ENCODE results near the gene ITPK1.
"Not testable (repeated sequence)": the region's sequence is repeated elsewhere in the genome, so short reads cannot be mapped to it uniquely, and the experiment has no call there.

ITPK1 gene

GRCh38 chr14:93142854-93143652 lies 27.3 kb upstream of the ITPK1 start:
- no peak overlapping the region for H2AFZ ChIP-seq (ENCODE audit: low read depth, low read length)
- no peak overlapping the region for H3K14ac ChIP-seq (ENCODE audit: low read length in 2 of 2)
- H4K8ac ChIP-seq (ENCODE audit: low read length): no peak overlapping the region
- H2BK12ac ChIP-seq (ENCODE audit: low read length in 2 of 2): no peak overlapping the region
- no peak overlapping the region for H3K27ac ChIP-seq (ENCODE audit: low read length, poor library complexity, severe bottlenecking)
- peaks cover 0 to 17% of the 10 kb centered on the region in 2 experiments for H3K27me3 ChIP-seq (ENCODE audit: control insufficient read depth in 1 of 2, insufficient read depth in 1 of 2, low read length in 2 of 2)
- no peak overlapping the region for H2BK120ac ChIP-seq (ENCODE audit: low read depth, low read length)
- DNase-seq: no peak
- 82% methylated on average over 13 of the region's 13 CpGs for WGBS
- no peak overlapping the region for H2BK5ac ChIP-seq (ENCODE audit: low read depth, low read length, poor library complexity, severe bottlenecking)
- no peak overlapping the region for H3K4ac ChIP-seq (ENCODE audit: low read depth in 1 of 2, low read length in 2 of 2)
- H4K91ac ChIP-seq (ENCODE audit: low read length): no peak overlapping the region
- H3K23ac ChIP-seq (ENCODE audit: low read length in 2 of 2): no peak overlapping the region
- H3K9ac ChIP-seq (ENCODE audit: low read length): no peak overlapping the region
- H3K4me3 ChIP-seq (ENCODE audit: insufficient read depth in 1 of 2, low read depth in 1 of 2, low read length in 2 of 2): no peak overlapping the region
- no peak overlapping the region for H3K4me2 ChIP-seq (ENCODE audit: low read length, poor library complexity, severe bottlenecking)
- H3K18ac ChIP-seq (ENCODE audit: low read depth in 1 of 2, low read length in 2 of 2): no peak overlapping the region
- H3K36me3 ChIP-seq (ENCODE audit: control insufficient read depth in 1 of 2, insufficient read depth in 2 of 2, low read depth in 1 of 2, low read length in 2 of 2): no peaks in the 10 kb centered on the region
- no peaks in the 10 kb centered on the region for H3K79me1 ChIP-seq (replicated peaks; ENCODE audit: low read length, poor library complexity, severe bottlenecking)
- no peaks in the 10 kb centered on the region for H3K4me1 ChIP-seq (ENCODE audit: control insufficient read depth, insufficient read depth, low read depth, low read length)
- no peaks in the 10 kb centered on the region for H3K9me3 ChIP-seq (ENCODE audit: control insufficient read depth, low read length)
- no peak overlapping the region for H2BK15ac ChIP-seq (ENCODE audit: low read depth, poor library complexity, severe bottlenecking)
- no peak overlapping the region for H2AK5ac ChIP-seq (ENCODE audit: low read length, severe bottlenecking)

GRCh38 chr14:93137864-93138263 lies 22.1 kb upstream of the ITPK1 start:
- no peak overlapping the region for H2AK5ac ChIP-seq (ENCODE audit: low read length, severe bottlenecking)
- H2BK5ac ChIP-seq (ENCODE audit: low read depth, low read length, poor library complexity, severe bottlenecking): no peak overlapping the region
- no peak for DNase-seq
- H2BK120ac ChIP-seq (ENCODE audit: low read depth, low read length): no peak overlapping the region
- H2BK15ac ChIP-seq (ENCODE audit: low read depth, poor library complexity, severe bottlenecking): no peak overlapping the region
- no peaks in the 10 kb centered on the region for H3K4me1 ChIP-seq (ENCODE audit: control insufficient read depth, insufficient read depth, low read depth, low read length)
- H3K36me3 ChIP-seq (ENCODE audit: control insufficient read depth in 1 of 2, insufficient read depth in 2 of 2, low read depth in 1 of 2, low read length in 2 of 2): no peaks in the 10 kb centered on the region
- peaks cover 0 to 11% of the 10 kb centered on the region in 2 experiments for H3K27me3 ChIP-seq (ENCODE audit: control insufficient read depth in 1 of 2, insufficient read depth in 1 of 2, low read length in 2 of 2)
- no peak overlapping the region for H3K4ac ChIP-seq (ENCODE audit: low read depth in 1 of 2, low read length in 2 of 2)
- no peak overlapping the region for H3K14ac ChIP-seq (ENCODE audit: low read length in 2 of 2)
- H3K27ac ChIP-seq (ENCODE audit: low read length, poor library complexity, severe bottlenecking): no peak overlapping the region
- H3K23ac ChIP-seq (ENCODE audit: low read length in 2 of 2): no peak overlapping the region
- no peak overlapping the region for H3K9ac ChIP-seq (ENCODE audit: low read length)
- H3K9me3 ChIP-seq (ENCODE audit: control insufficient read depth, low read length): no peaks in the 10 kb centered on the region
- H4K8ac ChIP-seq (ENCODE audit: low read length): no peak overlapping the region
- 78% methylated on average over 16 of the region's 17 CpGs for WGBS
- H4K91ac ChIP-seq (ENCODE audit: low read length): no peak overlapping the region
- no peak overlapping the region for H3K4me3 ChIP-seq (ENCODE audit: insufficient read depth in 1 of 2, low read depth in 1 of 2, low read length in 2 of 2)
- no peak overlapping the region for H2AFZ ChIP-seq (ENCODE audit: low read depth, low read length)
- no peak overlapping the region for H3K18ac ChIP-seq (ENCODE audit: low read depth in 1 of 2, low read length in 2 of 2)
- no peak overlapping the region for H2BK12ac ChIP-seq (ENCODE audit: low read length in 2 of 2)
- no peak overlapping the region for H3K4me2 ChIP-seq (ENCODE audit: low read length, poor library complexity, severe bottlenecking)
- H3K79me1 ChIP-seq (replicated peaks; ENCODE audit: low read length, poor library complexity, severe bottlenecking): no peaks in the 10 kb centered on the region

GRCh38 chr14:93136508-93136907 lies 20.8 kb upstream of the ITPK1 start:
- not testable (repeated sequence) for DNase-seq; H3K79me1 ChIP-seq (replicated peaks; ENCODE audit: low read length, poor library complexity, severe bottlenecking); H2BK120ac ChIP-seq (ENCODE audit: low read depth, low read length); H3K36me3 ChIP-seq (ENCODE audit: control insufficient read depth in 1 of 2, insufficient read depth in 2 of 2, low read depth in 1 of 2, low read length in 2 of 2); H3K4me2 ChIP-seq (ENCODE audit: low read length, poor library complexity, severe bottlenecking); H3K4me1 ChIP-seq (ENCODE audit: control insufficient read depth, insufficient read depth, low read depth, low read length); H2BK5ac ChIP-seq (ENCODE audit: low read depth, low read length, poor library complexity, severe bottlenecking); H3K18ac ChIP-seq (ENCODE audit: low read depth in 1 of 2, low read length in 2 of 2); H4K8ac ChIP-seq (ENCODE audit: low read length); H3K4me3 ChIP-seq (ENCODE audit: insufficient read depth in 1 of 2, low read depth in 1 of 2, low read length in 2 of 2); H4K91ac ChIP-seq (ENCODE audit: low read length); H3K4ac ChIP-seq (ENCODE audit: low read depth in 1 of 2, low read length in 2 of 2); H3K9ac ChIP-seq (ENCODE audit: low read length); H3K9me3 ChIP-seq (ENCODE audit: control insufficient read depth, low read length); H2BK12ac ChIP-seq (ENCODE audit: low read length in 2 of 2); H2AFZ ChIP-seq (ENCODE audit: low read depth, low read length); H2BK15ac ChIP-seq (ENCODE audit: low read depth, poor library complexity, severe bottlenecking); H3K14ac ChIP-seq (ENCODE audit: low read length in 2 of 2); H2AK5ac ChIP-seq (ENCODE audit: low read length, severe bottlenecking); H3K27ac ChIP-seq (ENCODE audit: low read length, poor library complexity, severe bottlenecking); H3K23ac ChIP-seq (ENCODE audit: low read length in 2 of 2)
- 88% methylated on average over 13 of the region's 13 CpGs for WGBS
- H3K27me3 ChIP-seq (ENCODE audit: control insufficient read depth in 1 of 2, insufficient read depth in 1 of 2, low read length in 2 of 2): peaks cover 0 to 10% of the 10 kb centered on the region in 2 experiments

GRCh38 chr14:93136009-93136408 lies 20.3 kb upstream of the ITPK1 start:
- Histone ChIP-seq H3K4me3 (ENCODE audit: insufficient read depth in 1 of 2, low read depth in 1 of 2, low read length in 2 of 2) (no peak overlapping the region), H2BK15ac (ENCODE audit: low read depth, poor library complexity, severe bottlenecking) (no peak overlapping the region), H3K23ac (ENCODE audit: low read length in 2 of 2) (no peak overlapping the region), H3K14ac (ENCODE audit: low read length in 2 of 2) (no peak overlapping the region), H3K4ac (ENCODE audit: low read depth in 1 of 2, low read length in 2 of 2) (no peak overlapping the region), H2AK5ac (ENCODE audit: low read length, severe bottlenecking) (no peak overlapping the region), H2BK5ac (ENCODE audit: low read depth, low read length, poor library complexity, severe bottlenecking) (no peak overlapping the region), H3K27me3 (ENCODE audit: control insufficient read depth in 1 of 2, insufficient read depth in 1 of 2, low read length in 2 of 2) (peaks cover 0 to 10% of the 10 kb centered on the region in 2 experiments), H4K8ac (ENCODE audit: low read length) (no peak overlapping the region), H3K18ac (ENCODE audit: low read depth in 1 of 2, low read length in 2 of 2) (no peak overlapping the region), H2BK120ac (ENCODE audit: low read depth, low read length) (no peak overlapping the region), H3K4me2 (ENCODE audit: low read length, poor library complexity, severe bottlenecking) (no peak overlapping the region), H3K9ac (ENCODE audit: low read length) (no peak overlapping the region), H3K4me1 (ENCODE audit: control insufficient read depth, insufficient read depth, low read depth, low read length) (no peaks in the 10 kb centered on the region), H3K27ac (ENCODE audit: low read length, poor library complexity, severe bottlenecking) (no peak overlapping the region), H3K9me3 (ENCODE audit: control insufficient read depth, low read length) (no peaks in the 10 kb centered on the region), H3K36me3 (ENCODE audit: control insufficient read depth in 1 of 2, insufficient read depth in 2 of 2, low read depth in 1 of 2, low read length in 2 of 2) (no peaks in the 10 kb centered on the region), H2AFZ (ENCODE audit: low read depth, low read length) (no peak overlapping the region), H2BK12ac (ENCODE audit: low read length in 2 of 2) (no peak overlapping the region), H4K91ac (ENCODE audit: low read length) (no peak overlapping the region), H3K79me1 (replicated peaks; ENCODE audit: low read length, poor library complexity, severe bottlenecking) (no peaks in the 10 kb centered on the region)
- DNase-seq: no peak
- WGBS: 80% methylated on average over 8 of the region's 8 CpGs

Measured in mesenchymal stem cell (in vitro differentiated cells and primary cell).